Omental fat pad (tissue), 4 donors: Measurements from ENCODE around the gene MARVELD3. TPM values are rescaled to one million over a fixed set of nuclear protein-coding genes. Genes with fewer than 3 reads are reported as not detected.
"Not testable (repeated sequence)": the region's sequence is repeated elsewhere in the genome, so short reads cannot be mapped to it uniquely, and the experiment has no call there.

Source experiments
- ATAC-seq: fragments of 150-250 bp; one replicate; pipeline ENCODE4 v1.9.1; 2016; ENCODE audit warnings: mild to moderate bottlenecking, moderate library complexity; ENCODE audit not compliant: low FRiP score
- DNase-seq: peaks from one replicate; pipeline ENCODE4 v3.0.0-alpha.2; 2019; ENCODE audit warnings: low spot score
- CTCF ChIP-seq, 3 donors: fragments of 450-650 bp; IDR thresholded peaks; one replicate each; pipeline ENCODE4 v1.5.1; 2016 to 2017; ENCODE audit warnings: antibody characterized with exemption in 3 of 3, mild to moderate bottlenecking in 3 of 3, moderate library complexity in 2 of 3
- total RNA-seq, 4 donors: library from RNA; depleted of rRNA; stranded (reverse); fragments of >200 nt; gene quantifications; one replicate each; pipeline ENCODE4 v1.1.0, GENCODE V29; 2016

The MARVELD3 gene
- total RNA-seq, 4 donors from 2014 or later = not detected

- no peak for DNase-seq
- no peak for ATAC-seq
- no peak for TF ChIP-seq CTCF (IDR thresholded peaks at IDR 0.05)
Measured at GRCh38 chr16:71591917-71592316, 34.1 kb upstream of the MARVELD3 start.

- no peak for DNase-seq
- ATAC-seq = no peak
- TF ChIP-seq CTCF (IDR thresholded peaks at IDR 0.05) = no peak
Measured at GRCh38 chr16:71593048-71593999, 32.7 kb upstream of the MARVELD3 start.

GRCh38 chr16:71594000-71594646 lies 31.9 kb upstream of the MARVELD3 start:
- DNase-seq (no peak), ATAC-seq (no peak)
- no peak for TF ChIP-seq CTCF (IDR thresholded peaks at IDR 0.05)

- DNase-seq, ATAC-seq: not testable (repeated sequence)
Measured at GRCh38 chr16:71595340-71595826, 30.6 kb upstream of the MARVELD3 start.

- not testable (repeated sequence) for DNase-seq
Measured at GRCh38 chr16:71598426-71598825, 27.6 kb upstream of the MARVELD3 start.

GRCh38 chr16:71600822-71601221 lies 25.2 kb upstream of the MARVELD3 start:
- ATAC-seq = no peak
- no peak for TF ChIP-seq CTCF (IDR thresholded peaks at IDR 0.05)
- no peak for DNase-seq

More at GRCh38 chr16:71598426-71598825, 27.6 kb upstream of the MARVELD3 start:
- not testable (repeated sequence) for ATAC-seq

- no peak for ATAC-seq
- no peak for DNase-seq
- no peak for TF ChIP-seq CTCF (IDR thresholded peaks at IDR 0.05)
Measured at GRCh38 chr16:71609066-71609465, 16.9 kb upstream of the MARVELD3 start.
